K562 (cell line): ENCODE measurements around the gene SIRPB2. TPM values are rescaled to one million over a fixed set of nuclear protein-coding genes. Genes with fewer than 3 reads are reported as not detected.
A peak's percentile ranks its signal among the peaks of the same experiment; 100 is the strongest.

ENCODE experiments used
- ATAC-seq: fragments of 200-7000 bp; cut with Tn5 transposase; 3 replicates; pipeline ENCODE4 v1.9.1; 2020; ENCODE audit warnings: moderate library complexity
- BruUV-seq: library from RNA; stranded (reverse); fragments of 400-500 nt; replicated peaks from 2 replicates; lab custom pipeline; 2021; lab: Mats Ljungman, UMichigan
- CTCF ChIA-PET: fragments of 300-600 bp; formaldehyde crosslinking; extraction: SDS; loops from one replicate; lab custom pipeline; 2021; ENCODE audit warnings: low intra/inter-chr PET ratio; lab: Yijun Ruan, JAX
- POLR2A ChIA-PET: fragments of 300-600, 350-650 bp; sonication (Branson Sonifier 250); formaldehyde crosslinking; extraction: SDS; loops from one replicate; lab custom pipeline; 2021; ENCODE audit warnings: antibody characterized with exemption, inconsistent platforms; lab: Yijun Ruan, JAX
- DNase-seq, 4 experiments: peaks; one replicate each; pipeline versions ENCODE4 v3.0.0 to v3.0.0-alpha.2; 2011 to 2018; ENCODE audit warnings: low spot score in 3 of 4, mixed read lengths in 3 of 4; ENCODE audit errors: extremely low read depth in 1 of 4
- FAIRE-seq: peaks from 2 replicates; lab custom pipeline; 2011; peaks lifted over from hg19 to GRCh38; lab: Jason Lieb, UNC
- H2AFZ ChIP-seq: 2 replicates; pipeline ENCODE4 v1.6.0; 2011; ENCODE audit warnings: low read depth, low read length, control low read depth, inconsistent platforms
- H3K27ac ChIP-seq: fragments of 200-600 bp; 3 replicates; pipeline ENCODE4 v1.8.0; 2011; ENCODE audit warnings: low read depth, mild to moderate bottlenecking, control low read depth, inconsistent platforms, low read length, moderate library complexity, mixed read lengths; ENCODE audit errors: extremely low read depth
- H3K27me3 ChIP-seq, 2 experiments: fragments of 300-600 bp in 1 of 2; 2 replicates in 1 of 2; 3 replicates in 1 of 2; pipeline versions ENCODE4 v1.6.0 to v1.8.0; 2011; ENCODE audit warnings: inconsistent platforms in 2 of 2, low read length in 2 of 2, mild to moderate bottlenecking in 1 of 2, mixed read lengths in 1 of 2, moderate library complexity in 1 of 2; ENCODE audit not compliant: control insufficient read depth in 2 of 2, insufficient read depth in 2 of 2
- H3K36me3 ChIP-seq: fragments of 300-600 bp; 3 replicates; pipeline ENCODE4 v1.8.0; 2011; ENCODE audit warnings: mild to moderate bottlenecking, low read length, inconsistent platforms; ENCODE audit not compliant: control insufficient read depth, insufficient read depth
- H3K4me1 ChIP-seq, 2 experiments: fragments of 200-600 bp in 1 of 2; replicated peaks in 1 of 2; 2 replicates in 1 of 2; 3 replicates in 1 of 2; pipeline versions ENCODE4 v1.5.1 to v1.8.0; 2011; ENCODE audit warnings: inconsistent platforms in 2 of 2, low read length in 2 of 2, mild to moderate bottlenecking in 1 of 2, mixed read lengths in 1 of 2, moderate library complexity in 1 of 2; ENCODE audit not compliant: control insufficient read depth in 2 of 2, insufficient read depth in 2 of 2
- H3K4me2 ChIP-seq: 2 replicates; pipeline ENCODE4 v1.6.1; 2011; ENCODE audit warnings: low read length, control low read depth, inconsistent platforms, mixed read lengths; ENCODE audit not compliant: insufficient read depth
- H3K4me3 ChIP-seq: fragments of 200-600 bp; sonication (generic), shearing (Covaris generic); 2 replicates; pipeline ENCODE4 v1.5.1; 2016; ENCODE audit warnings: control low read depth, inconsistent platforms
- H3K79me2 ChIP-seq: fragments of 200-600 bp; 3 replicates; pipeline ENCODE4 v1.8.0; 2011; ENCODE audit warnings: low read length, inconsistent platforms; ENCODE audit not compliant: control insufficient read depth, insufficient read depth
- H3K9ac ChIP-seq, 2 experiments: 2 replicates each; pipeline versions ENCODE4 v1.6.0 to v1.6.1; 2011; ENCODE audit warnings: low read depth in 2 of 2, low read length in 2 of 2, control low read depth in 1 of 2, inconsistent platforms in 1 of 2, mild to moderate bottlenecking in 1 of 2, mixed read lengths in 1 of 2; ENCODE audit not compliant: insufficient read depth in 1 of 2
- H3K9me1 ChIP-seq: one replicate; pipeline ENCODE4 v1.6.0; 2011; ENCODE audit warnings: inconsistent platforms, mild to moderate bottlenecking, low read length, moderate library complexity; ENCODE audit not compliant: control insufficient read depth, insufficient read depth
- H3K9me3 ChIP-seq: replicated peaks from 2 replicates; pipeline ENCODE4 v1.5.1; 2011; ENCODE audit warnings: low read depth, low read length, inconsistent platforms; ENCODE audit not compliant: control insufficient read depth, insufficient read depth
- H4K20me1 ChIP-seq: replicated peaks from 2 replicates; pipeline ENCODE4 v1.6.1; 2011; ENCODE audit warnings: low read length, inconsistent platforms, mixed read lengths; ENCODE audit not compliant: control insufficient read depth, insufficient read depth
- CREB1 ChIP-seq, 2 experiments: sonication (generic) in 1 of 2; formaldehyde crosslinking in 1 of 2; IDR thresholded peaks; 2 replicates each; pipeline versions ENCODE4 v1.6.1 to v1.8.0; 2012 to 2022; ENCODE audit warnings: inconsistent platforms in 1 of 2, mild to moderate bottlenecking in 1 of 2, missing genetic modification reagents in 1 of 2, moderate library complexity in 1 of 2
- EZH2 ChIP-seq: IDR thresholded peaks from 2 replicates; pipeline ENCODE4 v1.6.1; 2012; ENCODE audit warnings: low read depth, mild to moderate bottlenecking, inconsistent platforms, low read length, borderline replicate concordance
- GTF2A2 ChIP-seq: IDR thresholded peaks from 2 replicates; pipeline ENCODE4 v1.6.1; 2016; ENCODE audit warnings: mild to moderate bottlenecking, missing genetic modification characterization, missing compliant biosample characterization
- JUND ChIP-seq, 2 experiments: IDR thresholded peaks; 2 replicates in 1 of 2; 3 replicates in 1 of 2; pipeline ENCODE4 v1.6.1; 2011; ENCODE audit warnings: borderline replicate concordance in 2 of 2, low read depth in 2 of 2, low read length in 2 of 2, improper control_type of control experiment in 1 of 2, missing biosample characterization in 1 of 2, missing genetic modification characterization in 1 of 2, missing genetic modification reagents in 1 of 2
- LCOR ChIP-seq: sonication (generic); formaldehyde crosslinking; IDR thresholded peaks from 2 replicates; pipeline ENCODE4 v1.8.0; 2022; ENCODE audit warnings: mild to moderate bottlenecking, missing genetic modification reagents
- MED1 ChIP-seq: sonication (generic); formaldehyde crosslinking; IDR thresholded peaks from 2 replicates; pipeline ENCODE4 v1.8.1; 2023; ENCODE audit warnings: missing genetic modification reagents, borderline replicate concordance
- NFIC ChIP-seq: fragments of 450-650 bp; IDR thresholded peaks from 2 replicates; pipeline ENCODE4 v1.6.1; 2017; ENCODE audit warnings: mild to moderate bottlenecking, inconsistent platforms
- NR1H2 ChIP-seq: sonication (generic); formaldehyde crosslinking; IDR thresholded peaks from 2 replicates; pipeline ENCODE4 v1.4.0; 2020; ENCODE audit warnings: mild to moderate bottlenecking, missing genetic modification reagents
- POLR2AphosphoS5 ChIP-seq: IDR thresholded peaks from 2 replicates; pipeline ENCODE4 v1.6.1; 2011; ENCODE audit warnings: mild to moderate bottlenecking, low read depth, low read length, moderate library complexity; ENCODE audit not compliant: control insufficient read depth, insufficient read depth
- ZHX1 ChIP-seq: fragments of 150-350 bp; conservative IDR thresholded peaks from 2 replicates; pipeline ENCODE4 v1.6.1; 2014; ENCODE audit warnings: low read length
- WGBS: fragments of 100-300 bp; shearing (Covaris generic); methylation state at CpG from one replicate; pipeline ENCODE4 v1.1.6; 2016; ENCODE audit warnings: low coverage, mixed read lengths; ENCODE audit not compliant: insufficient coverage; ENCODE audit errors: missing lambda C conversion rate; 5-methylcytosine and 5-hydroxymethylcytosine counted together
- in situ Hi-C: fragments of 300-500 bp; cut with MboI; formaldehyde crosslinking; loops from 4 replicates; pipeline ENCODE4 v1.15.0; 2018; ENCODE audit warnings: inconsistent platforms, mixed read lengths
- intact Hi-C: fragments of 100-400 bp; cut with micrococcal nuclease; formaldehyde crosslinking; loops from 2 replicates; pipeline ENCODE4 v1.14.2; 2022
- polyA plus RNA-seq, 8 experiments: library from polyadenylated mRNA; depleted of rRNA in 4 of 8; stranded (reverse) in 5 of 8; unstranded in 3 of 8; fragments of >200 nt; fragmentation: Nextera tagmentation in 2 of 8; fragmentation: Illumina TruSeq in 1 of 8; extraction: Ambion mirVana in 2 of 8; extraction: Trizol in 1 of 8; gene quantifications; 2 replicates each; pipeline versions ENCODE4 v1.2.1 to v1.2.3, GENCODE V29; 2011 to 2014; ENCODE audit warnings: inconsistent platforms in 1 of 8, missing spikeins in 1 of 8
- total RNA-seq, 7 experiments: library from RNA; depleted of rRNA in 6 of 7; stranded (reverse); fragments of >200 nt in 6 of 7; fragmentation: Illumina TruSeq in 2 of 7; extraction: Trizol in 2 of 7; gene quantifications; 2 replicates each; pipeline versions ENCODE4 v1.2.1 to v1.2.3, GENCODE V29; 2011 to 2021; ENCODE audit warnings: low replicate concordance in 1 of 7

The SIRPB2 gene
- total and polyA plus RNA-seq, 9 of the 15 experiments (the other 6 are each of a cell fraction or from before 2014, with no cell fraction given), result 0.07 TPM; not detected in 7

DNA sequence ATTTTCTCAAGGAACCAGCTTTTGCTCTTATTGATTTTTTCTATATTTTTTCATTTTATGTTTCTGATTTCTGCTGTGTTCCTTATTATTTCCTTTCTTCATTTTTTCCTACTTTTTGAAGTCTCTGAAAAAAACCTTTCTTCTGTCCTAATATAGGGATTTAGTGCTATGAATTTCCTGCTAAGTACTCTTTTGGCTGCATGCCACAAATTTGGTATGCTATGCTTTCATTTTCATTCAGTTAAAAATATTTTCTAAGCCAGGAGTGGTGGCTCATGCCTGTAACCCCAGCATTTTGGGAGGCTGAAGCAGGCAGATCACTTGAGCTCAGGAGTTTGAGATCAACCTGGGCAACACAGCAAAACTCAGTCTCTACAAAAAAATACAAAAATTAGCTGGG, 35.7 kb upstream of the SIRPB2 start:
- Histone ChIP-seq H4K20me1 (no peaks in the 10 kb centered on the region), H3K9me3 (no peaks in the 10 kb centered on the region), H3K79me2 (no peaks in the 10 kb centered on the region), H3K9me1 (no peaks in the 10 kb centered on the region), H3K27ac (no peak overlapping the region), H3K4me3 (no peak overlapping the region), H3K4me1 (no peaks in the 10 kb centered on the region; a peak in 1 of 5 replicates), H2AFZ (no peak overlapping the region), H3K36me3 (no peaks in the 10 kb centered on the region), H3K4me2 (no peak overlapping the region), H3K27me3 (no peaks in the 10 kb centered on the region), H3K9ac (no peak overlapping the region)
- DNase-seq (no peak), ATAC-seq (no peak), FAIRE-seq (no peak)
- CTCF ChIA-PET, result no interaction called here
- TF ChIP-seq EZH2 (no peak), NFIC (peak; percentile 45)
- POLR2A ChIA-PET, result interaction anchor here (1.5 kb wide), 1 partner anchor 9 kb away, joined by 3 read pairs; no protein-coding TSS in a partner anchor
- intact Hi-C loops, result no loop called here
- BruUV-seq, result no TSS peak
- in situ Hi-C loops, result no loop called here

DNA sequence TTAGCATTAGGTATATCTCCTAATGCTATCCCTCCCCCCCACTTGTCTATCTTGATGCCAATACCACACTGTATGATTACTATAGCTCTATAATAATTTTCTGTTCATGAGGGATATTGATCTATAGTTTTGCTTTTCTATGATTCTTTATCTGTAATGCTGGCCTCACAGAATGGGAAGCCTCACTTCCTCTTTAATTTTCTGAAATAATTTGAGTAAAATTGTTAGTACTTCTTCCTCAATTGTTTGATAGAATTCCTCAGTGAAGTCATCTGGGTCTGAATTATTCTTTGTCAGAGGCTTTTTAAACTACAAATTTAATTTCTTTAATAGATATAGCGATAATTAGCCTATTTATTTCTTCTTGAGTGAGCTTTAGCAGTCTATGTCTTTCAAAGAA, 35.1 kb upstream of the SIRPB2 start:
- CTCF ChIA-PET, result no interaction called here
- Histone ChIP-seq H3K27ac (no peak overlapping the region), H4K20me1 (no peaks in the 10 kb centered on the region), H2AFZ (no peak overlapping the region), H3K36me3 (no peaks in the 10 kb centered on the region), H3K4me1 (no peaks in the 10 kb centered on the region; a peak in 1 of 5 replicates), H3K9ac (no peak overlapping the region), H3K4me2 (no peak overlapping the region), H3K79me2 (no peaks in the 10 kb centered on the region), H3K9me3 (no peaks in the 10 kb centered on the region), H3K9me1 (no peaks in the 10 kb centered on the region), H3K4me3 (no peak overlapping the region), H3K27me3 (no peaks in the 10 kb centered on the region)
- WGBS, result 0% methylated on average over 1 of the region's 1 CpG
- no TSS peak for BruUV-seq
- intact Hi-C loops (no loop called here), in situ Hi-C loops (no loop called here)
- DNase-seq, result no peak
- ATAC-seq, result no peak
- POLR2A ChIA-PET, result interaction anchor here (1.5 kb wide), 1 partner anchor 10 kb away, joined by 3 read pairs; no protein-coding TSS in a partner anchor
- no peak for FAIRE-seq
- no peak for TF ChIP-seq GTF2A2 (tag)
- no peak for TF ChIP-seq LCOR (CRISPR knock-in tag)
- no peak for TF ChIP-seq NR1H2 (CRISPR knock-in tag)
- TF ChIP-seq MED1, result no peak
- TF ChIP-seq POLR2AphosphoS5, result no peak
- no peak for TF ChIP-seq ZHX1
- no peak for TF ChIP-seq CREB1 (IDR thresholded peaks at IDR 0.05)
- TF ChIP-seq CREB1 (CRISPR knock-in tag; IDR thresholded peaks at IDR 0.05), result no peak
- no peak for TF ChIP-seq JUND (IDR thresholded peaks at IDR 0.05; ENCODE audit: borderline replicate concordance, low read depth, low read length)
- TF ChIP-seq JUND (tag; IDR thresholded peaks at IDR 0.05; ENCODE audit: borderline replicate concordance, low read depth, low read length), result no peak
